Endothelial cell of umbilical vein (primary cell): Measurements from ENCODE around the gene SUFU. TPM values are rescaled to one million over a fixed set of nuclear protein-coding genes. Genes with fewer than 3 reads are reported as not detected.

ENCODE experiments used
- BruUV-seq: library from RNA; stranded (reverse); fragments of 400-500 nt; replicated peaks from 2 replicates; lab custom pipeline; 2021; lab: Mats Ljungman, UMichigan
- CTCF ChIA-PET: fragments of 300-600, 350-600 bp; sonication (Branson Sonifier 250); formaldehyde crosslinking; loops from one replicate; lab custom pipeline; 2021; ENCODE audit warnings: antibody characterized with exemption, inconsistent platforms; lab: Charles Lee
- POLR2A ChIA-PET: fragments of 300-600, 350-600 bp; sonication (Branson Sonifier 250); formaldehyde crosslinking; loops from one replicate; lab custom pipeline; 2021; ENCODE audit warnings: antibody characterized with exemption, inconsistent platforms; lab: Charles Lee
- DNase-seq: peaks from one replicate; pipeline ENCODE4 v3.0.0-alpha.2; 2011; ENCODE audit warnings: low read depth, low spot score
- FAIRE-seq: peaks from 2 replicates; lab custom pipeline; 2011; peaks lifted over from hg19 to GRCh38; lab: Jason Lieb, UNC
- H2AFZ ChIP-seq: 2 replicates; pipeline ENCODE4 v1.6.0; 2012; ENCODE audit warnings: low read depth, low read length, control low read depth, inconsistent platforms
- H3K27ac ChIP-seq: 2 replicates; pipeline ENCODE4 v1.5.1; 2011; ENCODE audit warnings: low read depth, mild to moderate bottlenecking, control low read depth, low read length, moderate library complexity; ENCODE audit not compliant: insufficient read depth
- H3K27me3 ChIP-seq, 2 experiments: 2 replicates each; pipeline versions ENCODE4 v1.6.0 to v1.6.1; 2011; ENCODE audit warnings: low read length in 2 of 2, mixed read lengths in 1 of 2; ENCODE audit not compliant: control insufficient read depth in 2 of 2, insufficient read depth in 2 of 2
- H3K36me3 ChIP-seq, 2 experiments: 2 replicates in 1 of 2; 3 replicates in 1 of 2; pipeline ENCODE4 v1.5.1; 2011; ENCODE audit warnings: low read length in 2 of 2, mild to moderate bottlenecking in 1 of 2, moderate library complexity in 1 of 2; ENCODE audit not compliant: control insufficient read depth in 2 of 2, insufficient read depth in 2 of 2; ENCODE audit errors: extremely low read depth in 1 of 2
- H3K4me1 ChIP-seq: 3 replicates; pipeline ENCODE4 v1.5.1; 2011; ENCODE audit warnings: mild to moderate bottlenecking, low read length; ENCODE audit not compliant: control insufficient read depth, insufficient read depth; ENCODE audit errors: extremely low read depth
- H3K4me2 ChIP-seq: 2 replicates; pipeline ENCODE4 v1.6.1; 2011; ENCODE audit warnings: low read length, control low read depth, mixed read lengths; ENCODE audit not compliant: insufficient read depth
- H3K4me3 ChIP-seq, 3 experiments: fragments of 200-600 bp in 1 of 3; sonication (generic), shearing (Covaris generic) in 1 of 3; replicated peaks in 1 of 3; 2 replicates each; pipeline ENCODE4 v1.5.1; 2011 to 2016; ENCODE audit warnings: control low read depth in 3 of 3, low read length in 3 of 3, mild to moderate bottlenecking in 2 of 3, inconsistent platforms in 1 of 3, low read depth in 1 of 3, moderate library complexity in 1 of 3; ENCODE audit not compliant: insufficient read depth in 1 of 3
- H3K79me2 ChIP-seq: 2 replicates; pipeline ENCODE4 v1.6.0; 2012; ENCODE audit warnings: low read length, inconsistent platforms; ENCODE audit not compliant: control insufficient read depth, insufficient read depth
- H3K9ac ChIP-seq: replicated peaks from 2 replicates; pipeline ENCODE3; 2011; ENCODE audit warnings: low read length, control low read depth; ENCODE audit not compliant: insufficient read depth; ENCODE audit errors: extremely low read depth
- H3K9me1 ChIP-seq: replicated peaks from 3 replicates; pipeline ENCODE4 v1.6.0; 2011; ENCODE audit warnings: mild to moderate bottlenecking, low read length; ENCODE audit not compliant: control insufficient read depth, insufficient read depth; ENCODE audit errors: extremely low read depth
- H3K9me3 ChIP-seq: replicated peaks from 2 replicates; pipeline ENCODE4 v1.5.1; 2012; ENCODE audit warnings: low read length, inconsistent platforms; ENCODE audit not compliant: control insufficient read depth, insufficient read depth
- H4K20me1 ChIP-seq: replicated peaks from 2 replicates; pipeline ENCODE3; 2011; ENCODE audit warnings: mild to moderate bottlenecking, low read length; ENCODE audit not compliant: control insufficient read depth, insufficient read depth; ENCODE audit errors: extremely low read depth
- CTCF ChIP-seq, 2 donors: IDR thresholded peaks; 1 replicate in 1 of 2; 2 replicates in 1 of 2; pipeline ENCODE4 v1.5.1; 2011; ENCODE audit warnings: low read length in 2 of 2, mild to moderate bottlenecking in 2 of 2, moderate library complexity in 2 of 2, control low read depth in 1 of 2, inconsistent platforms in 1 of 2, low read depth in 1 of 2; ENCODE audit not compliant: insufficient read depth in 1 of 2; ENCODE audit errors: extremely low read depth in 1 of 2
- EZH2 ChIP-seq: IDR thresholded peaks from 2 replicates; pipeline ENCODE4 v1.6.1; 2012; ENCODE audit warnings: borderline replicate concordance, low read depth, mild to moderate bottlenecking, moderate library complexity, low read length, inconsistent platforms; ENCODE audit not compliant: severe bottlenecking
- FOS ChIP-seq: IDR thresholded peaks from 2 replicates; pipeline ENCODE4 v1.6.1; 2011; ENCODE audit warnings: mild to moderate bottlenecking, low read length, moderate library complexity, borderline replicate concordance; ENCODE audit not compliant: insufficient read depth
- GATA2 ChIP-seq: IDR thresholded peaks from 2 replicates; pipeline ENCODE4 v1.7.0; 2011; ENCODE audit warnings: low read depth, mild to moderate bottlenecking, moderate library complexity, mixed read lengths, low read length; ENCODE audit not compliant: insufficient read length, insufficient read depth
- JUN ChIP-seq: IDR thresholded peaks from 2 replicates; pipeline ENCODE4 v1.6.1; 2011; ENCODE audit warnings: borderline replicate concordance, low read depth; ENCODE audit not compliant: insufficient read length, insufficient read depth
- MAX ChIP-seq: IDR thresholded peaks from 2 replicates; pipeline ENCODE4 v1.6.1; 2011; ENCODE audit not compliant: insufficient read depth, insufficient read length
- MYC ChIP-seq: IDR thresholded peaks from one replicate; pipeline ENCODE4 v1.6.1; 2011; ENCODE audit warnings: mild to moderate bottlenecking, low read depth, low read length
- POLR2A ChIP-seq: IDR thresholded peaks from 2 replicates; pipeline ENCODE4 v1.6.1; 2012; ENCODE audit warnings: low read depth, mild to moderate bottlenecking, control low read depth, low read length
- POLR2AphosphoS5 ChIP-seq: IDR thresholded peaks from 2 replicates; pipeline ENCODE4 v1.6.1; 2012; ENCODE audit warnings: low read depth, mild to moderate bottlenecking, control low read depth, low read length, moderate library complexity; ENCODE audit not compliant: insufficient read depth
- dilution Hi-C: fragments of 300-500 bp; cut with MboI; formaldehyde crosslinking; loops from one replicate; pipeline ENCODE4 v1.15.0; 2019; ENCODE audit warnings: low sequenced_read_pairs; ENCODE audit not compliant: extremely low pct_ligation_motif_present
- intact Hi-C: fragments of 100-400 bp; cut with micrococcal nuclease; formaldehyde crosslinking; loops from one replicate; pipeline ENCODE4 v1.10.0; 2022
- polyA plus RNA-seq, 4 experiments: library from polyadenylated mRNA; depleted of rRNA in 3 of 4; stranded (reverse) in 3 of 4; unstranded in 1 of 4; fragments of >200 nt; gene quantifications; 2 replicates each; pipeline versions ENCODE4 v1.2.1 to v1.2.3, GENCODE V29; 2011 to 2012; ENCODE audit warnings: missing spikeins in 1 of 4
- total RNA-seq: library from RNA; stranded (reverse); gene quantifications from 2 replicates; pipeline ENCODE4 v1.2.3, GENCODE V29; 2021

The SUFU gene
- total and polyA plus RNA-seq, 2 donors (not counting 3 experiments of a cell fraction or from before 2014, with no cell fraction given), result 10.1 to 16.3 TPM

- TF ChIP-seq POLR2A, result no peak
- TF ChIP-seq CTCF (IDR thresholded peaks at IDR 0.05; ENCODE audit: extremely low read depth in 1 of 2, insufficient read depth in 1 of 2, low read depth in 1 of 2, low read length in 2 of 2), result no peak
- no peak for TF ChIP-seq MYC
- no peak for TF ChIP-seq GATA2
- no peak for TF ChIP-seq MAX
- no peak for TF ChIP-seq POLR2AphosphoS5
- no peak for TF ChIP-seq JUN
- no peak for TF ChIP-seq FOS
- TF ChIP-seq EZH2, result no peak
- H3K4me3 ChIP-seq, result no peak overlapping the region
- H3K9ac ChIP-seq, result no peak overlapping the region
- H3K9me3 ChIP-seq, result no peaks in the 10 kb centered on the region
- no peak overlapping the region for H3K27ac ChIP-seq
- dilution Hi-C loops, result no loop called here
- no TSS peak for BruUV-seq
- no peak overlapping the region for H3K4me2 ChIP-seq
- DNase-seq (no peak), FAIRE-seq (no peak)
- CTCF ChIA-PET, result no interaction called here
- POLR2A ChIA-PET, result no interaction called here
- no peaks in the 10 kb centered on the region for H3K4me1 ChIP-seq
- no peak overlapping the region for H2AFZ ChIP-seq
- no peaks in the 10 kb centered on the region for H4K20me1 ChIP-seq
- intact Hi-C loops, result no loop called here
- H3K36me3 ChIP-seq, result peaks cover 2 to 20% of the 10 kb centered on the region in 2 experiments
- no peaks in the 10 kb centered on the region for H3K27me3 ChIP-seq
- no peaks in the 10 kb centered on the region for H3K79me2 ChIP-seq
- no peaks in the 10 kb centered on the region for H3K9me1 ChIP-seq
These were observed 12.0 kb downstream of the SUFU start for GRCh38 chr10:102515724-102516123.
